CD14-positive monocyte (primary cell): ENCODE results near the gene FAM210A. TPM values are rescaled to one million over a fixed set of nuclear protein-coding genes. Genes with fewer than 3 reads are reported as not detected.
A peak's percentile ranks its signal among the peaks of the same experiment; 100 is the strongest.

ENCODE experiments used
- DNase-seq, 3 donors: peaks; one replicate each; pipeline ENCODE4 v3.0.0-alpha.2; 2011 to 2022
- H2AFZ ChIP-seq: 2 replicates; pipeline ENCODE4 v1.6.0; 2012; ENCODE audit warnings: mild to moderate bottlenecking, low read depth, low read length, inconsistent platforms; ENCODE audit not compliant: insufficient read depth, poor library complexity, severe bottlenecking
- H3K27ac ChIP-seq, 2 donors: 1 replicate in 1 of 2; 2 replicates in 1 of 2; pipeline ENCODE4 v1.5.1; 2012 to 2013; ENCODE audit warnings: low read length in 2 of 2, control low read depth in 1 of 2, inconsistent platforms in 1 of 2, low read depth in 1 of 2, mild to moderate bottlenecking in 1 of 2
- H3K27me3 ChIP-seq, 2 donors: one replicate each; pipeline versions ENCODE4 v1.6.0 to v1.6.1; 2011 to 2013; ENCODE audit warnings: low read length in 2 of 2; ENCODE audit not compliant: control insufficient read depth in 2 of 2, insufficient read depth in 2 of 2
- H3K36me3 ChIP-seq, 2 donors: replicated peaks in 1 of 2; 1 replicate in 1 of 2; 2 replicates in 1 of 2; pipeline versions ENCODE4 v1.5.1 to v1.6.1; 2012 to 2013; ENCODE audit warnings: low read length in 2 of 2, control low read depth in 1 of 2, inconsistent platforms in 1 of 2, mild to moderate bottlenecking in 1 of 2; ENCODE audit not compliant: insufficient read depth in 2 of 2, control insufficient read depth in 1 of 2
- H3K4me1 ChIP-seq, 2 donors: 1 replicate in 1 of 2; 2 replicates in 1 of 2; pipeline versions ENCODE4 v1.5.1 to v1.6.1; 2012 to 2013; ENCODE audit warnings: low read length in 2 of 2, control low read depth in 1 of 2, inconsistent platforms in 1 of 2, mild to moderate bottlenecking in 1 of 2, moderate library complexity in 1 of 2; ENCODE audit not compliant: insufficient read depth in 2 of 2, control insufficient read depth in 1 of 2
- H3K4me2 ChIP-seq: replicated peaks from 2 replicates; pipeline ENCODE3; 2012; ENCODE audit warnings: low read length, moderate library complexity, mild to moderate bottlenecking; ENCODE audit not compliant: poor library complexity, severe bottlenecking; ENCODE audit errors: extremely low read depth
- H3K4me3 ChIP-seq, 3 experiments: fragments of 200-600 bp in 1 of 3; sonication (generic) in 1 of 3; replicated peaks in 1 of 3; 1 replicate in 2 of 3; 2 replicates in 1 of 3; pipeline ENCODE4 v1.5.1; 2011 to 2013; ENCODE audit warnings: low read length in 3 of 3, mild to moderate bottlenecking in 3 of 3, control low read depth in 2 of 3, low read depth in 2 of 3, inconsistent platforms in 1 of 3, moderate library complexity in 1 of 3
- H3K79me2 ChIP-seq: 2 replicates; pipeline ENCODE4 v1.6.0; 2012; ENCODE audit warnings: mild to moderate bottlenecking, control low read depth, inconsistent platforms, low read length, moderate library complexity; ENCODE audit not compliant: insufficient read depth
- H3K9ac ChIP-seq: 2 replicates; pipeline ENCODE4 v1.6.0; 2017; ENCODE audit warnings: low read length, mild to moderate bottlenecking; ENCODE audit not compliant: insufficient read depth, poor library complexity, severe bottlenecking
- H3K9me3 ChIP-seq, 2 donors: replicated peaks in 1 of 2; 1 replicate in 1 of 2; 2 replicates in 1 of 2; pipeline versions ENCODE4 v1.5.1 to v1.6.1; 2012 to 2013; ENCODE audit warnings: low read length in 2 of 2, control low read depth in 1 of 2; ENCODE audit not compliant: control insufficient read depth in 1 of 2, insufficient read depth in 1 of 2
- H4K20me1 ChIP-seq: 2 replicates; pipeline ENCODE4 v1.6.0; 2012; ENCODE audit warnings: mild to moderate bottlenecking, low read length, control low read depth, moderate library complexity; ENCODE audit not compliant: insufficient read depth
- H3K27ac Mint-ChIP-seq, 7 donors: one replicate each; pipeline ENCODE4 v1.8.0; 2020; ENCODE audit warnings: mild to moderate bottlenecking in 7 of 7, mixed read lengths in 7 of 7, moderate library complexity in 6 of 7, inconsistent platforms in 2 of 7
- H3K27me3 Mint-ChIP-seq, 3 donors: one replicate each; pipeline ENCODE4 v1.8.0; 2021 to 2022; ENCODE audit warnings: low read depth in 3 of 3, mild to moderate bottlenecking in 3 of 3, mixed read lengths in 3 of 3, moderate library complexity in 3 of 3, inconsistent platforms in 1 of 3
- H3K36me3 Mint-ChIP-seq, 2 donors: one replicate each; pipeline ENCODE4 v1.8.0; 2020; ENCODE audit warnings: mixed read lengths in 2 of 2, inconsistent platforms in 1 of 2, mild to moderate bottlenecking in 1 of 2
- H3K4me1 Mint-ChIP-seq: one replicate; pipeline ENCODE4 v1.8.0; 2020; ENCODE audit warnings: mild to moderate bottlenecking, mixed read lengths
- H3K4me3 Mint-ChIP-seq, 2 donors: one replicate each; pipeline ENCODE4 v1.8.0; 2020; ENCODE audit warnings: mild to moderate bottlenecking in 2 of 2, mixed read lengths in 2 of 2, moderate library complexity in 1 of 2
- H3K9me3 Mint-ChIP-seq, 7 donors: one replicate each; pipeline ENCODE4 v1.8.0; 2020 to 2022; ENCODE audit warnings: mixed read lengths in 7 of 7, mild to moderate bottlenecking in 6 of 7, moderate library complexity in 6 of 7, inconsistent platforms in 2 of 7
- WGBS: methylation state at CpG from one replicate; pipeline ENCODE4 v1.1.5; 2013; ENCODE audit warnings: missing lambda C conversion rate; ENCODE audit not compliant: insufficient coverage; 5-methylcytosine and 5-hydroxymethylcytosine counted together
- intact Hi-C, 2 donors: fragments of 100-400 bp; cut with micrococcal nuclease; formaldehyde crosslinking; loops; one replicate each; pipeline versions ENCODE4 v1.15.0 to v1.15.1; 2023
- polyA plus RNA-seq, 3 donors: library from polyadenylated mRNA; depleted of rRNA in 1 of 3; unstranded in 2 of 3; stranded (reverse) in 1 of 3; fragments of 300-500 nt in 2 of 3; fragments of >200 nt in 1 of 3; fragmentation: Illumina TruSeq in 2 of 3; gene quantifications; 1 replicate in 2 of 3; 2 replicates in 1 of 3; pipeline ENCODE4 v1.2.3, GENCODE V29; 2012 to 2021
- TF ChIP-seq, protein P1 (sequence below): fragments of 200-600 bp; IDR thresholded peaks from one replicate; pipeline ENCODE4 v1.8.0; 2022; ENCODE audit warnings: antibody characterized with exemption, mild to moderate bottlenecking

FAM210A gene
- polyA plus RNA-seq, 3 donors, result 2.8 to 6.9 (median 6.9) TPM

- Histone ChIP-seq H3K79me2 (no peaks in the 10 kb centered on the region), H3K36me3 (no peaks in the 10 kb centered on the region), H3K4me2 (no peak overlapping the region), H2AFZ (no peak overlapping the region), H3K4me1 (peaks cover 29 to 30% of the 10 kb centered on the region in 2 donors), H3K9me3 (no peaks in the 10 kb centered on the region), H4K20me1 (no peaks in the 10 kb centered on the region), H3K9ac (no peak overlapping the region), H3K27me3 (peaks cover 0 to 4% of the 10 kb centered on the region in 2 donors), H3K27ac (no peak overlapping the region), H3K4me3 (no peak overlapping the region)
- intact Hi-C loops, result no loop called here
- Mint-ChIP-seq H3K27ac (no peak overlapping the region), H3K27me3 (peaks cover 9 to 13% (median 12%) of the 10 kb centered on the region in 3 donors), H3K4me1 (peaks cover 37% of the 10 kb centered on the region), H3K9me3 (peaks cover 0 to 6% (median 0%) of the 10 kb centered on the region in 7 donors), H3K36me3 (peaks cover 25% of the 10 kb centered on the region in 2 donors), H3K4me3 (no peak overlapping the region)
- TF ChIP-seq, protein P1, sequence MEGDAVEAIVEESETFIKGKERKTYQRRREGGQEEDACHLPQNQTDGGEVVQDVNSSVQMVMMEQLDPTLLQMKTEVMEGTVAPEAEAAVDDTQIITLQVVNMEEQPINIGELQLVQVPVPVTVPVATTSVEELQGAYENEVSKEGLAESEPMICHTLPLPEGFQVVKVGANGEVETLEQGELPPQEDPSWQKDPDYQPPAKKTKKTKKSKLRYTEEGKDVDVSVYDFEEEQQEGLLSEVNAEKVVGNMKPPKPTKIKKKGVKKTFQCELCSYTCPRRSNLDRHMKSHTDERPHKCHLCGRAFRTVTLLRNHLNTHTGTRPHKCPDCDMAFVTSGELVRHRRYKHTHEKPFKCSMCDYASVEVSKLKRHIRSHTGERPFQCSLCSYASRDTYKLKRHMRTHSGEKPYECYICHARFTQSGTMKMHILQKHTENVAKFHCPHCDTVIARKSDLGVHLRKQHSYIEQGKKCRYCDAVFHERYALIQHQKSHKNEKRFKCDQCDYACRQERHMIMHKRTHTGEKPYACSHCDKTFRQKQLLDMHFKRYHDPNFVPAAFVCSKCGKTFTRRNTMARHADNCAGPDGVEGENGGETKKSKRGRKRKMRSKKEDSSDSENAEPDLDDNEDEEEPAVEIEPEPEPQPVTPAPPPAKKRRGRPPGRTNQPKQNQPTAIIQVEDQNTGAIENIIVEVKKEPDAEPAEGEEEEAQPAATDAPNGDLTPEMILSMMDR, result no peak
- 92% methylated on average over 2 of the region's 9 CpGs for whole genome bisulfite sequencing
- DNase-seq, result no peak
These were observed 108.4 kb downstream of the FAM210A start for GRCh38 chr18:13617826-13618515.

- DNase-seq, result no peak
- Mint-ChIP-seq H3K4me3 (no peak overlapping the region), H3K36me3 (peaks cover 27 to 30% of the 10 kb centered on the region in 2 donors), H3K4me1 (peaks cover 48% of the 10 kb centered on the region), H3K27ac (peak overlapping the region in 2 of 7 donors; percentile 70 to 88), H3K9me3 (peaks cover 0 to 7% (median 1%) of the 10 kb centered on the region in 7 donors), H3K27me3 (peaks cover 22 to 26% (median 26%) of the 10 kb centered on the region in 3 donors)
- Histone ChIP-seq H3K27me3 (peaks cover 0 to 14% of the 10 kb centered on the region in 2 donors), H3K4me2 (no peak overlapping the region), H3K79me2 (no peaks in the 10 kb centered on the region), H3K36me3 (no peaks in the 10 kb centered on the region), H2AFZ (no peak overlapping the region), H3K27ac (no peak overlapping the region), H3K4me1 (peaks cover 37 to 40% of the 10 kb centered on the region in 2 donors), H3K9me3 (no peaks in the 10 kb centered on the region), H3K9ac (no peak overlapping the region), H4K20me1 (no peaks in the 10 kb centered on the region), H3K4me3 (no peak overlapping the region)
- intact Hi-C loops, result no loop called here
- WGBS, result 94% methylated on average over 15 of the region's 15 CpGs
- TF ChIP-seq, protein P1, result no peak
These were observed 109.8 kb downstream of the FAM210A start for GRCh38 chr18:13616525-13617035.
